Measurements from ENCODE around the gene CCNY.
A peak's percentile ranks its signal among the peaks of the same experiment; 100 is the strongest.
"Not testable (repeated sequence)": the region's sequence is repeated elsewhere in the genome, so short reads cannot be mapped to it uniquely, and the experiment has no call there.

Gene CCNY

GRCh38 chr10:35388197-35388596, 51.9 kb downstream of the CCNY start:
- DNase-seq: no peak

- no peak for DNase-seq
Measured at GRCh38 chr10:35388682-35389081, 52.4 kb downstream of the CCNY start.

- DNase-seq: no peak
Measured at GRCh38 chr10:35390161-35390840, 54.0 kb downstream of the CCNY start.

- no peak for DNase-seq
Measured at GRCh38 chr10:35390843-35391152, 54.5 kb downstream of the CCNY start.

- no peak for DNase-seq
Measured at GRCh38 chr10:35391153-35391953, 55.0 kb downstream of the CCNY start.

- DNase-seq: no peak
Measured at GRCh38 chr10:35391954-35392262, 55.6 kb downstream of the CCNY start.

GRCh38 chr10:35392482-35393228, 56.3 kb downstream of the CCNY start:
- no peak for DNase-seq

- DNase-seq: no peak
Measured at GRCh38 chr10:35394411-35394851, 58.1 kb downstream of the CCNY start.

GRCh38 chr10:35394934-35395333, 58.6 kb downstream of the CCNY start:
- no peak for DNase-seq

GRCh38 chr10:35396560-35397434, 60.5 kb downstream of the CCNY start:
- no peak for DNase-seq

- no peak for DNase-seq
Measured at GRCh38 chr10:35397953-35398352, 61.6 kb downstream of the CCNY start.

- DNase-seq: peak; percentile 13
Measured at GRCh38 chr10:35398355-35398754, 62.0 kb downstream of the CCNY start.

- no peak for DNase-seq
Measured at GRCh38 chr10:35398908-35399307, 62.6 kb downstream of the CCNY start.

GRCh38 chr10:35399414-35400009, 63.2 kb downstream of the CCNY start:
- no peak for DNase-seq

GRCh38 chr10:35400595-35401268, 64.4 kb downstream of the CCNY start:
- DNase-seq: no peak

- not testable (repeated sequence) for DNase-seq
Measured at GRCh38 chr10:35403491-35403890, 67.2 kb downstream of the CCNY start.

- DNase-seq: not testable (repeated sequence)
Measured at GRCh38 chr10:35404077-35404476, 67.8 kb downstream of the CCNY start.

- not testable (repeated sequence) for DNase-seq
Measured at GRCh38 chr10:35406003-35406630, 69.8 kb downstream of the CCNY start.

- not testable (repeated sequence) for DNase-seq
Measured at GRCh38 chr10:35407696-35408095, 71.4 kb downstream of the CCNY start.

GRCh38 chr10:35409094-35409582, 72.8 kb downstream of the CCNY start:
- DNase-seq: peak; percentile 95

GRCh38 chr10:35409808-35410207, 73.5 kb downstream of the CCNY start:
- DNase-seq: no peak
